Activated T-cell treated with anti-CD3 and anti-CD28 coated beads for 48 hours (primary cell): ENCODE results near the gene DDX27.

Experiments
- DNase-seq: peaks from one replicate; pipeline ENCODE4 v3.0.0-alpha.2; 2020; ENCODE audit warnings: low read depth

The DDX27 gene

GRCh38 chr20:49288784-49289696 is 69.8 kb downstream of the DDX27 start:
- DNase-seq = no peak

DNA sequence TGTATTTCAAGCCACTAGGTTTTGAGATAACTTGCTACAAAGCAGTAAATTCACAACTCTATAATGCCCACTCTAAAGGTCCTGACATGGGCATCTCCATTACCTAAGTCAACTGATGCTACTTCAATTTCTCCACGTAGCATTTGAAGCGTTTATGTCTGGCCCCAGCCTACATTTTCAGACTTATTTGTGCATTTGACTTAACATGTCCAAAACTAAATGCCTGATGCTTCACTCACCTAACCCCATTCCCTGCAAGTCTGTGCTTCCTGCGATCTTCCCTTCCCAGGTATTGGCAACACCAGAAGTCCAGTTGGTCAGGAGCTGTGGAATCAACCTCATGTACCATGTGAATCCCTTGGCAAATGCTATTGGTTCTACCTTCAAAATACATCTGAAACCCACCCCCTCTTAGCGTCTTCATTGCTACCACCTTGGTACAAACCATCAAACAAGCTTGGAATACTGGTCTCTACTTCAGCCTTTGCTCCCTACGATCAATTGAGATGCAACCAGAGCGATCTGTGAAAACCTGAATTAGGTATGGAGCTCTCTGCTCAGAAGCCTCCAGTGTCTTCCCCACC is 71.5 kb downstream of the DDX27 start:
- no peak for DNase-seq

DNA sequence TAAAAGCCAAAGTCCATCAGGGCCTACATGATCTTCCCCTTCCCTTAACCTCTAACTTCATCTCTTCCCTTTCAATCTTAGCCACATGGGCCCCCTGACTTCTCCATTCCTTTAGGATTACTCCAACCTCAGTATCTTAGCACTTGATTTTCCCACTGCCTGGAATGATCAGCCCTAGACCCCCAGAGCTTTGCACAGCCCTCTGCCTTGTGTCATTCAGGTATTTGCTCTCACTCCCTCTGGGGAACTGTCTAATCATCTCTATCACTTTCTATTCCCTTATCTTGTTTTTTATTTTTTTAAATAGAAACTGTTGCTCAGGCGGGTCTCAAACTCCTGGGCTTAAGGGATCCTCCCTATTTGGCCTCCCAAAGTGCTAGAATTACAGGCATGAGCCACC is 72.0 kb downstream of the DDX27 start:
- DNase-seq = no peak

GRCh38 chr20:49292010-49292409 is 72.8 kb downstream of the DDX27 start:
- no peak for DNase-seq

GRCh38 chr20:49293122-49293521 is 73.9 kb downstream of the DDX27 start:
- DNase-seq = no peak
